Neural cell (in vitro differentiated cells): ENCODE data around the gene CHN1.

Experiments
- CTCF ChIP-seq: fragments of 450-650 bp; IDR thresholded peaks from 2 replicates; pipeline ENCODE4 v1.5.1; 2014; ENCODE audit warnings: antibody characterized with exemption, mild to moderate bottlenecking, moderate library complexity; ENCODE audit not compliant: poor library complexity, severe bottlenecking
- EP300 ChIP-seq: fragments of 450-650 bp; conservative IDR thresholded peaks from 2 replicates; pipeline ENCODE4 v1.6.1; 2014; ENCODE audit warnings: antibody characterized with exemption, mild to moderate bottlenecking, moderate library complexity; ENCODE audit not compliant: poor library complexity, severe bottlenecking
- EZH2 ChIP-seq: fragments of 200-600, 300-800 bp; shearing (Covaris generic), sonication (generic); IDR thresholded peaks from 2 replicates; pipeline ENCODE4 v1.6.1; 2014; ENCODE audit warnings: antibody characterized with exemption, low read length, borderline replicate concordance, mild to moderate bottlenecking; ENCODE audit not compliant: insufficient read depth, poor library complexity, severe bottlenecking
- POLR2AphosphoS5 ChIP-seq: IDR thresholded peaks from 2 replicates; pipeline ENCODE4 v1.6.1; 2012
- TAF1 ChIP-seq: IDR thresholded peaks from 2 replicates; pipeline ENCODE4 v1.6.1; 2012; ENCODE audit warnings: low read depth
- TF ChIP-seq, protein P1 (sequence below): IDR thresholded peaks from 2 replicates; pipeline ENCODE4 v1.6.1; 2012; ENCODE audit warnings: borderline replicate concordance

GRCh38 chr2:174759381-174760065 lies 245.7 kb downstream of the CHN1 start:
- TF ChIP-seq CTCF = no peak
- TF ChIP-seq POLR2AphosphoS5 = no peak
- no peak for TF ChIP-seq EZH2
- TF ChIP-seq EP300 = no peak
- TF ChIP-seq, protein P1, sequence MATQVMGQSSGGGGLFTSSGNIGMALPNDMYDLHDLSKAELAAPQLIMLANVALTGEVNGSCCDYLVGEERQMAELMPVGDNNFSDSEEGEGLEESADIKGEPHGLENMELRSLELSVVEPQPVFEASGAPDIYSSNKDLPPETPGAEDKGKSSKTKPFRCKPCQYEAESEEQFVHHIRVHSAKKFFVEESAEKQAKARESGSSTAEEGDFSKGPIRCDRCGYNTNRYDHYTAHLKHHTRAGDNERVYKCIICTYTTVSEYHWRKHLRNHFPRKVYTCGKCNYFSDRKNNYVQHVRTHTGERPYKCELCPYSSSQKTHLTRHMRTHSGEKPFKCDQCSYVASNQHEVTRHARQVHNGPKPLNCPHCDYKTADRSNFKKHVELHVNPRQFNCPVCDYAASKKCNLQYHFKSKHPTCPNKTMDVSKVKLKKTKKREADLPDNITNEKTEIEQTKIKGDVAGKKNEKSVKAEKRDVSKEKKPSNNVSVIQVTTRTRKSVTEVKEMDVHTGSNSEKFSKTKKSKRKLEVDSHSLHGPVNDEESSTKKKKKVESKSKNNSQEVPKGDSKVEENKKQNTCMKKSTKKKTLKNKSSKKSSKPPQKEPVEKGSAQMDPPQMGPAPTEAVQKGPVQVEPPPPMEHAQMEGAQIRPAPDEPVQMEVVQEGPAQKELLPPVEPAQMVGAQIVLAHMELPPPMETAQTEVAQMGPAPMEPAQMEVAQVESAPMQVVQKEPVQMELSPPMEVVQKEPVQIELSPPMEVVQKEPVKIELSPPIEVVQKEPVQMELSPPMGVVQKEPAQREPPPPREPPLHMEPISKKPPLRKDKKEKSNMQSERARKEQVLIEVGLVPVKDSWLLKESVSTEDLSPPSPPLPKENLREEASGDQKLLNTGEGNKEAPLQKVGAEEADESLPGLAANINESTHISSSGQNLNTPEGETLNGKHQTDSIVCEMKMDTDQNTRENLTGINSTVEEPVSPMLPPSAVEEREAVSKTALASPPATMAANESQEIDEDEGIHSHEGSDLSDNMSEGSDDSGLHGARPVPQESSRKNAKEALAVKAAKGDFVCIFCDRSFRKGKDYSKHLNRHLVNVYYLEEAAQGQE = no peak
- no peak for TF ChIP-seq TAF1
